ENCODE data around the gene GNA14.

DNA sequence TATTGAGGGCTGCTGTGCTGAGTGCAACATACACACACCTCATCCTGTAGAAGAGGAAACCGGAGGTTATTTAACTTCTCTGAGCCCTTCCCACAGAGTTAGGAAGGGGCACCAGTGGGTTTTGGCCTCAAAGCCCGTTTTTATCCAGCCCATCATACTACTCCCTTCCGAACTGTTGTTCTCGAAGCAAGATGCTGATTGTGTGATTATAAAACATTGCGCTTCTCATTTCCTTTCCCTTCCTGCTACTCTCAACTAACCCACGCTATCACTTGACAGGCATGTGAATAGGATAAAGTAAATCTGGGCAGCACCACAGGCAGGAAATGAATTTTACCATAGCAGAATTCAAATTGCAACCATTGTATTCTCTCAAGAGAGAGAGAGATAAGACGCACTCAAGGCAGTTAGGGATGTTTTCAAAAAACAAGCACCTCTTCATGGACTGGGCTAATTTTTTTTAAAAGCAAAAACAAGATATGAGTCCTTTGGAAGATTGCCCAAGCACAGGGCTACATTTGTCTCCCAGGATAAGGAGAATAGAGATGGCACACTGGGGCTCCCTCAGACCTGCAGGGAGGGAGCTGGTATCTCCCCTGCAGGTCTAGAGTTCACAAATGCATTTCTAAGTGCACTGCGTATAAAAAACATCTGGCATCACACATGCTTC is 52.6 kb downstream of the GNA14 start:
- TF ChIP-seq, protein P1, sequence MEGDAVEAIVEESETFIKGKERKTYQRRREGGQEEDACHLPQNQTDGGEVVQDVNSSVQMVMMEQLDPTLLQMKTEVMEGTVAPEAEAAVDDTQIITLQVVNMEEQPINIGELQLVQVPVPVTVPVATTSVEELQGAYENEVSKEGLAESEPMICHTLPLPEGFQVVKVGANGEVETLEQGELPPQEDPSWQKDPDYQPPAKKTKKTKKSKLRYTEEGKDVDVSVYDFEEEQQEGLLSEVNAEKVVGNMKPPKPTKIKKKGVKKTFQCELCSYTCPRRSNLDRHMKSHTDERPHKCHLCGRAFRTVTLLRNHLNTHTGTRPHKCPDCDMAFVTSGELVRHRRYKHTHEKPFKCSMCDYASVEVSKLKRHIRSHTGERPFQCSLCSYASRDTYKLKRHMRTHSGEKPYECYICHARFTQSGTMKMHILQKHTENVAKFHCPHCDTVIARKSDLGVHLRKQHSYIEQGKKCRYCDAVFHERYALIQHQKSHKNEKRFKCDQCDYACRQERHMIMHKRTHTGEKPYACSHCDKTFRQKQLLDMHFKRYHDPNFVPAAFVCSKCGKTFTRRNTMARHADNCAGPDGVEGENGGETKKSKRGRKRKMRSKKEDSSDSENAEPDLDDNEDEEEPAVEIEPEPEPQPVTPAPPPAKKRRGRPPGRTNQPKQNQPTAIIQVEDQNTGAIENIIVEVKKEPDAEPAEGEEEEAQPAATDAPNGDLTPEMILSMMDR (conservative IDR thresholded peaks at IDR 0.05): no peak
- no peak for TF ChIP-seq EZH2 (IDR thresholded peaks at IDR 0.05; ENCODE audit: low read depth)

Data from PC-9 (cell line).